A549 treated with Mapracorat at 1 μM for 4 hours (cell line): ENCODE results near the gene CXorf51A. TPM values are rescaled to one million over a fixed set of nuclear protein-coding genes. Genes with fewer than 3 reads are reported as not detected.

Experiments used
- total RNA-seq: library from RNA; stranded (reverse); fragments of 200-300 nt; extraction: Qiagen RNA extraction; gene quantifications from 5 replicates; pipeline ENCODE4 v1.2.3, GENCODE V29; 2022

CXorf51A gene
- not detected in 5 replicates for total RNA-seq

GRCh38 chrX:146814644-146815043 is at the start of gene CXorf51A:
Gene CXorf51A, minus strand, starts transcription at chrX:146814744. Its CDS starts 21 bp downstream, at chrX:146814723.

GRCh38 chrX:146809471-146809870 is 5.1 kb downstream of the CXorf51A start, which contains the start of gene CXorf51B:
Gene CXorf51B, plus strand, starts transcription at chrX:146809771. Its CDS starts 21 bp downstream, at chrX:146809792.

Other genes starting within 250 kb of the CXorf51A start
- not detected in 5 replicates for gene CXorf51B, start 5.0 kb downstream of the CXorf51A start, total RNA-seq